H9 (cell line): Measurements from ENCODE around the gene FGF11. TPM values are rescaled to one million over a fixed set of nuclear protein-coding genes. Genes with fewer than 3 reads are reported as not detected.

Experiments used
- DNase-seq: peaks from one replicate; pipeline ENCODE4 v3.0.0-alpha.2; 2017
- H2AFZ ChIP-seq: one replicate; pipeline ENCODE4 v1.6.1; 2013; ENCODE audit warnings: mild to moderate bottlenecking, low read length, control low read depth, moderate library complexity
- H2AK5ac ChIP-seq: 2 replicates; pipeline ENCODE4 v1.6.1; 2013; ENCODE audit warnings: low read length, control low read depth, mixed read lengths; ENCODE audit not compliant: insufficient read length
- H2BK120ac ChIP-seq: one replicate; pipeline ENCODE4 v1.6.1; 2013; ENCODE audit warnings: low read depth, mild to moderate bottlenecking, low read length, control low read depth, inconsistent platforms; ENCODE audit not compliant: poor library complexity, severe bottlenecking
- H2BK12ac ChIP-seq: 2 replicates; pipeline ENCODE4 v1.6.1; 2013; ENCODE audit warnings: low read length, control low read depth, mixed read lengths, low read depth; ENCODE audit not compliant: insufficient read length
- H2BK15ac ChIP-seq: 2 replicates; pipeline ENCODE4 v1.6.1; 2013; ENCODE audit warnings: low read depth, low read length, control low read depth
- H2BK20ac ChIP-seq: one replicate; pipeline ENCODE4 v1.6.1; 2013; ENCODE audit warnings: low read depth, mild to moderate bottlenecking, low read length, control low read depth, inconsistent platforms; ENCODE audit not compliant: poor library complexity, severe bottlenecking
- H2BK5ac ChIP-seq: 2 replicates; pipeline ENCODE4 v1.6.1; 2013; ENCODE audit warnings: low read length, control low read depth, mixed read lengths; ENCODE audit not compliant: insufficient read length
- H3K14ac ChIP-seq: 2 replicates; pipeline ENCODE4 v1.6.1; 2013; ENCODE audit warnings: low read length, control low read depth; ENCODE audit not compliant: insufficient read depth
- H3K18ac ChIP-seq: 2 replicates; pipeline ENCODE4 v1.6.1; 2013; ENCODE audit warnings: low read depth, mild to moderate bottlenecking, mixed read lengths, low read length, control low read depth; ENCODE audit not compliant: insufficient read length
- H3K23ac ChIP-seq: 2 replicates; pipeline ENCODE4 v1.6.1; 2013; ENCODE audit warnings: low read length, control low read depth, mixed read lengths, low read depth; ENCODE audit not compliant: insufficient read length
- H3K23me2 ChIP-seq: 2 replicates; pipeline ENCODE4 v1.6.1; 2013; ENCODE audit warnings: low read depth, mild to moderate bottlenecking, mixed read lengths, low read length, control low read depth; ENCODE audit not compliant: insufficient read length, poor library complexity, severe bottlenecking
- H3K27ac ChIP-seq: 2 replicates; pipeline ENCODE4 v1.5.1; 2013; ENCODE audit warnings: low read length, control low read depth, mixed read lengths, low read depth; ENCODE audit not compliant: insufficient read length
- H3K27me3 ChIP-seq: 2 replicates; pipeline ENCODE4 v1.6.1; 2013; ENCODE audit warnings: low read length, control low read depth, inconsistent platforms; ENCODE audit not compliant: insufficient read depth
- H3K4ac ChIP-seq: 2 replicates; pipeline ENCODE4 v1.6.1; 2013; ENCODE audit warnings: low read depth, mild to moderate bottlenecking, control low read depth, inconsistent platforms, low read length, moderate library complexity
- H3K4me1 ChIP-seq: 2 replicates; pipeline ENCODE4 v1.6.1; 2013; ENCODE audit warnings: low read length, control low read depth, inconsistent platforms; ENCODE audit not compliant: insufficient read depth
- H3K4me2 ChIP-seq: 2 replicates; pipeline ENCODE4 v1.6.1; 2013; ENCODE audit warnings: low read length, control low read depth, mixed read lengths; ENCODE audit not compliant: insufficient read length, insufficient read depth
- H3K56ac ChIP-seq: 2 replicates; pipeline ENCODE4 v1.6.1; 2013; ENCODE audit warnings: low read depth, mild to moderate bottlenecking, mixed read lengths, low read length, control low read depth; ENCODE audit not compliant: insufficient read length
- H3K79me1 ChIP-seq: 2 replicates; pipeline ENCODE4 v1.6.1; 2013; ENCODE audit warnings: low read depth, mild to moderate bottlenecking, moderate library complexity, low read length, control low read depth, inconsistent platforms; ENCODE audit not compliant: insufficient read depth, poor library complexity, severe bottlenecking
- H3K79me2 ChIP-seq: 2 replicates; pipeline ENCODE4 v1.6.1; 2013; ENCODE audit warnings: low read length, control low read depth, inconsistent platforms; ENCODE audit not compliant: insufficient read depth
- H3K9ac ChIP-seq: 2 replicates; pipeline ENCODE4 v1.6.1; 2013; ENCODE audit warnings: low read length, control low read depth, mixed read lengths; ENCODE audit not compliant: insufficient read length; ENCODE audit errors: extremely low read depth
- H3K9me3 ChIP-seq: one replicate; pipeline ENCODE4 v1.6.1; 2013; ENCODE audit warnings: low read depth, low read length, inconsistent platforms; ENCODE audit not compliant: control insufficient read depth
- H3T11ph ChIP-seq: one replicate; pipeline ENCODE4 v1.6.1; 2013; ENCODE audit warnings: mild to moderate bottlenecking, low read length, control low read depth, inconsistent platforms
- H4K20me1 ChIP-seq: one replicate; pipeline ENCODE4 v1.6.1; 2013; ENCODE audit not compliant: control insufficient read depth, insufficient read length, insufficient read depth
- H4K5ac ChIP-seq: 2 replicates; pipeline ENCODE4 v1.6.1; 2013; ENCODE audit warnings: low read depth, mild to moderate bottlenecking, mixed read lengths, low read length, control low read depth; ENCODE audit not compliant: insufficient read length
- H4K8ac ChIP-seq: replicated peaks from 2 replicates; pipeline ENCODE4 v1.6.1; 2013; ENCODE audit warnings: low read length, control low read depth, mixed read lengths, low read depth; ENCODE audit not compliant: insufficient read length
- H4K91ac ChIP-seq: 2 replicates; pipeline ENCODE4 v1.6.1; 2013; ENCODE audit warnings: low read depth, mild to moderate bottlenecking, moderate library complexity, mixed read lengths, low read length, control low read depth; ENCODE audit not compliant: insufficient read length
- H3K27ac Mint-ChIP-seq, 3 experiments: 2 replicates in 2 of 3; 3 replicates in 1 of 3; pipeline ENCODE4 v1.8.0; 2020 to 2021; ENCODE audit warnings: mixed read lengths in 3 of 3, mild to moderate bottlenecking in 1 of 3, moderate library complexity in 1 of 3
- H3K27me3 Mint-ChIP-seq: 2 replicates; pipeline ENCODE4 v1.8.0; 2021; ENCODE audit warnings: low read depth, mild to moderate bottlenecking, moderate library complexity, mixed read lengths
- H3K36me3 Mint-ChIP-seq, 3 experiments: 2 replicates in 2 of 3; 3 replicates in 1 of 3; pipeline ENCODE4 v1.8.0; 2020 to 2021; ENCODE audit warnings: low read depth in 3 of 3, mixed read lengths in 3 of 3; ENCODE audit not compliant: insufficient read depth in 1 of 3
- H3K4me1 Mint-ChIP-seq, 2 experiments: 2 replicates each; pipeline ENCODE4 v1.8.0; 2020; ENCODE audit warnings: mixed read lengths in 2 of 2
- H3K4me3 Mint-ChIP-seq, 2 experiments: 2 replicates in 1 of 2; 3 replicates in 1 of 2; pipeline ENCODE4 v1.8.0; 2020 to 2021; ENCODE audit warnings: mild to moderate bottlenecking in 2 of 2, mixed read lengths in 2 of 2, moderate library complexity in 1 of 2
- H3K9me3 Mint-ChIP-seq, 2 experiments: 2 replicates in 1 of 2; 3 replicates in 1 of 2; pipeline ENCODE4 v1.8.0; 2020; ENCODE audit warnings: mild to moderate bottlenecking in 2 of 2, mixed read lengths in 2 of 2, moderate library complexity in 1 of 2
- CTCF ChIP-seq: fragments of 200-600 bp; sonication (generic); conservative IDR thresholded peaks from 3 replicates; pipeline ENCODE4 v1.8.0; 2021; ENCODE audit warnings: antibody characterized with exemption, mild to moderate bottlenecking
- WGBS: extraction: QIAGEN DNeasy Blood & Tissue Kit; methylation state at CpG from one replicate; pipeline ENCODE4 v1.1.7; 2013; ENCODE audit warnings: missing lambda C conversion rate, low lambda C conversion rate, mixed read lengths; ENCODE audit not compliant: insufficient read length; ENCODE audit errors: extremely low coverage; 5-methylcytosine and 5-hydroxymethylcytosine counted together
- total RNA-seq: library from RNA; stranded (reverse); gene quantifications from 2 replicates; pipeline ENCODE4 v1.2.1, GENCODE V29; 2021

Gene FGF11
- total RNA-seq, 1 experiment from 2014 or later, result 15.2 TPM

GRCh38 chr17:7403977-7404736, 35.2 kb upstream of the FGF11 start, which contains the start of gene TMEM256:
Gene TMEM256, minus strand, starts transcription at chr17:7404097. Its CDS starts 13 bp downstream, at chr17:7404084.
- H3K9ac ChIP-seq, result peak within 1 kb of the TSS; percentile 9
- H3K18ac ChIP-seq, result no peak within 1 kb of the TSS
- H3T11ph ChIP-seq, result no peak within 1 kb of the TSS
- no peaks in the 10 kb centered on the region; the same call in 1 of the 2 replicates for H3K4me1 ChIP-seq
- no peak within 1 kb of the TSS for H2BK12ac ChIP-seq
- no peaks in the 10 kb centered on the region for H4K20me1 ChIP-seq
- no peak within 1 kb of the TSS for H4K91ac ChIP-seq
- H3K23ac ChIP-seq, result no peak within 1 kb of the TSS
- H3K27ac ChIP-seq, result no peak within 1 kb of the TSS
- H2AK5ac ChIP-seq, result no peak within 1 kb of the TSS
- H3K79me1 ChIP-seq, result no peaks in the 10 kb centered on the region
- no peak within 1 kb of the TSS for H2BK120ac ChIP-seq
- H2BK5ac ChIP-seq, result no peak within 1 kb of the TSS
- peaks cover 5% of the 10 kb centered on the region for H3K23me2 ChIP-seq
- H3K9me3 Mint-ChIP-seq, result no peaks in the 10 kb centered on the region
- no CpG with 5 or more reads among the region's 49 CpGs for WGBS
- no peaks in the 10 kb centered on the region for H3K27me3 ChIP-seq
- no peak within 1 kb of the TSS for H4K5ac ChIP-seq
- no peak within 1 kb of the TSS for H2AFZ ChIP-seq
- no peaks in the 10 kb centered on the region for H3K79me2 ChIP-seq
- H3K4ac ChIP-seq, result no peak within 1 kb of the TSS
- peak within 1 kb of the TSS; percentile 34; the same call in 1 of the 2 replicates for H3K14ac ChIP-seq
- TF ChIP-seq CTCF, result no peak
- peak within 1 kb of the TSS; percentile 95 to 96 (median 96) for H3K27ac Mint-ChIP-seq
- H3K4me1 Mint-ChIP-seq, result peaks cover 26 to 37% of the 10 kb centered on the region in 2 experiments
- no peak within 1 kb of the TSS for H3K56ac ChIP-seq
- H3K4me2 ChIP-seq, result peak within 1 kb of the TSS; percentile 78
- H3K36me3 Mint-ChIP-seq, result peaks cover 6 to 15% (median 8%) of the 10 kb centered on the region in 3 experiments
- no peaks in the 10 kb centered on the region for H3K9me3 ChIP-seq
- DNase-seq, result peak; percentile 100
- H3K27me3 Mint-ChIP-seq, result no peaks in the 10 kb centered on the region
- no peak within 1 kb of the TSS for H2BK20ac ChIP-seq
- H3K4me3 Mint-ChIP-seq, result peak within 1 kb of the TSS; percentile 84 to 94
- H2BK15ac ChIP-seq, result no peak within 1 kb of the TSS
- no peak within 1 kb of the TSS for H4K8ac ChIP-seq
